Neural progenitor cell (in vitro differentiated cells): Measurements from ENCODE around the gene SUCNR1.

ENCODE experiments used
- EZH2 ChIP-seq: fragments of 200-600 bp; sonication (generic); IDR thresholded peaks from 2 replicates; pipeline ENCODE4 v1.6.1; 2017; ENCODE audit warnings: antibody characterized with exemption, mild to moderate bottlenecking, moderate library complexity
- EZH2phosphoT487 ChIP-seq: fragments of 200-600 bp; sonication (generic); IDR thresholded peaks from 2 replicates; pipeline ENCODE4 v1.6.1; 2017; ENCODE audit warnings: antibody characterized with exemption
- TF ChIP-seq, protein P1 (sequence below): fragments of 200-600 bp; sonication (generic); IDR thresholded peaks from 2 replicates; pipeline ENCODE4 v1.5.1; 2017; ENCODE audit warnings: antibody characterized with exemption, mild to moderate bottlenecking

- TF ChIP-seq, protein P1, sequence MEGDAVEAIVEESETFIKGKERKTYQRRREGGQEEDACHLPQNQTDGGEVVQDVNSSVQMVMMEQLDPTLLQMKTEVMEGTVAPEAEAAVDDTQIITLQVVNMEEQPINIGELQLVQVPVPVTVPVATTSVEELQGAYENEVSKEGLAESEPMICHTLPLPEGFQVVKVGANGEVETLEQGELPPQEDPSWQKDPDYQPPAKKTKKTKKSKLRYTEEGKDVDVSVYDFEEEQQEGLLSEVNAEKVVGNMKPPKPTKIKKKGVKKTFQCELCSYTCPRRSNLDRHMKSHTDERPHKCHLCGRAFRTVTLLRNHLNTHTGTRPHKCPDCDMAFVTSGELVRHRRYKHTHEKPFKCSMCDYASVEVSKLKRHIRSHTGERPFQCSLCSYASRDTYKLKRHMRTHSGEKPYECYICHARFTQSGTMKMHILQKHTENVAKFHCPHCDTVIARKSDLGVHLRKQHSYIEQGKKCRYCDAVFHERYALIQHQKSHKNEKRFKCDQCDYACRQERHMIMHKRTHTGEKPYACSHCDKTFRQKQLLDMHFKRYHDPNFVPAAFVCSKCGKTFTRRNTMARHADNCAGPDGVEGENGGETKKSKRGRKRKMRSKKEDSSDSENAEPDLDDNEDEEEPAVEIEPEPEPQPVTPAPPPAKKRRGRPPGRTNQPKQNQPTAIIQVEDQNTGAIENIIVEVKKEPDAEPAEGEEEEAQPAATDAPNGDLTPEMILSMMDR, result no peak
- TF ChIP-seq EZH2, result no peak
- no peak for TF ChIP-seq EZH2phosphoT487
Observed at GRCh38 chr3:151856118-151856517, 17.3 kb upstream of the SUCNR1 start.
